Measurements from ENCODE around the gene GMDS.

DNA sequence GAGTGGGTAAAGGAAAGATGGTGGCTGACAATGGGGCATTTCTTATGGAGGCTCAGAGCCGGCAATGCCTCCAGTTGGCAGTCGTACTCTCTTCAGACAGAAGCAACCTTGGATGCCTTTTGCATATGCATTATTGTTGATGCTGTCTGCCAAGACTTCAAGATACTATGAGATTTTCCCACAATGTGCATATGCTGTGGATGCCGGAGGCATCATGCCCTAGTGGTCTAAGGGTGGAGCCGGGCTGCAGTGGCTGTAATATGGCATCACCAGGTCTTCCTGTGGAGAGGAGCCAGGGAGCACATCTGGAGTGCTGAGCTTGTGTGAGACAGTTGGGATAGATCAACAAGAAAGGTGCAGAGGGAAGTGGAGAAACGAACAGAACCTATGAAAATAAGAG lies 530.8 kb downstream of the GMDS start:
- TF ChIP-seq, protein P1, sequence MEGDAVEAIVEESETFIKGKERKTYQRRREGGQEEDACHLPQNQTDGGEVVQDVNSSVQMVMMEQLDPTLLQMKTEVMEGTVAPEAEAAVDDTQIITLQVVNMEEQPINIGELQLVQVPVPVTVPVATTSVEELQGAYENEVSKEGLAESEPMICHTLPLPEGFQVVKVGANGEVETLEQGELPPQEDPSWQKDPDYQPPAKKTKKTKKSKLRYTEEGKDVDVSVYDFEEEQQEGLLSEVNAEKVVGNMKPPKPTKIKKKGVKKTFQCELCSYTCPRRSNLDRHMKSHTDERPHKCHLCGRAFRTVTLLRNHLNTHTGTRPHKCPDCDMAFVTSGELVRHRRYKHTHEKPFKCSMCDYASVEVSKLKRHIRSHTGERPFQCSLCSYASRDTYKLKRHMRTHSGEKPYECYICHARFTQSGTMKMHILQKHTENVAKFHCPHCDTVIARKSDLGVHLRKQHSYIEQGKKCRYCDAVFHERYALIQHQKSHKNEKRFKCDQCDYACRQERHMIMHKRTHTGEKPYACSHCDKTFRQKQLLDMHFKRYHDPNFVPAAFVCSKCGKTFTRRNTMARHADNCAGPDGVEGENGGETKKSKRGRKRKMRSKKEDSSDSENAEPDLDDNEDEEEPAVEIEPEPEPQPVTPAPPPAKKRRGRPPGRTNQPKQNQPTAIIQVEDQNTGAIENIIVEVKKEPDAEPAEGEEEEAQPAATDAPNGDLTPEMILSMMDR (IDR thresholded peaks at IDR 0.05) = no peak
- TF ChIP-seq POLR2A (IDR thresholded peaks at IDR 0.05) = no peak
- no peak for TF ChIP-seq POLR2AphosphoS5 (IDR thresholded peaks at IDR 0.05; ENCODE audit: insufficient read depth in 1 of 2, low read depth in 1 of 2)

Measured in vagina (tissue), 2 donors.